Measurements from ENCODE around the gene DMBT1.

DNA sequence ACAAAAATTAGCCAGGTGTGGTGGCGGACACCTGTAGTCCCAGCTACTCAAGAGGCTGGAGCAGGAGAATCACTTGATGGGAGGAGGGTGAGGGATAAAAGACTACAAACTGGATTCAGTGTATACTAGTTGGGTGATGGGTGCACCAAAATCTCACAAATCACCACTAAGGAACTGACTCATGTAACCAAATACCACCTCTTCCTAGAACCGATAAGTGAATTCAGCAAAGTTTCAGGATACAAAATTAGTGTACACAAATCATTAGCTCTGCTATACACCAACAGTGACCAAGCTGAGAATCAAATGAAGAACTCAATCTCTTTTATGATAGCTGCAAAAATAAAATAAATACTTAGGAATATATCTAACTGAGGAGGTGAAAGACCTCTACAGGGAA, 23.0 kb upstream of the DMBT1 start:
- TF ChIP-seq, protein P1, sequence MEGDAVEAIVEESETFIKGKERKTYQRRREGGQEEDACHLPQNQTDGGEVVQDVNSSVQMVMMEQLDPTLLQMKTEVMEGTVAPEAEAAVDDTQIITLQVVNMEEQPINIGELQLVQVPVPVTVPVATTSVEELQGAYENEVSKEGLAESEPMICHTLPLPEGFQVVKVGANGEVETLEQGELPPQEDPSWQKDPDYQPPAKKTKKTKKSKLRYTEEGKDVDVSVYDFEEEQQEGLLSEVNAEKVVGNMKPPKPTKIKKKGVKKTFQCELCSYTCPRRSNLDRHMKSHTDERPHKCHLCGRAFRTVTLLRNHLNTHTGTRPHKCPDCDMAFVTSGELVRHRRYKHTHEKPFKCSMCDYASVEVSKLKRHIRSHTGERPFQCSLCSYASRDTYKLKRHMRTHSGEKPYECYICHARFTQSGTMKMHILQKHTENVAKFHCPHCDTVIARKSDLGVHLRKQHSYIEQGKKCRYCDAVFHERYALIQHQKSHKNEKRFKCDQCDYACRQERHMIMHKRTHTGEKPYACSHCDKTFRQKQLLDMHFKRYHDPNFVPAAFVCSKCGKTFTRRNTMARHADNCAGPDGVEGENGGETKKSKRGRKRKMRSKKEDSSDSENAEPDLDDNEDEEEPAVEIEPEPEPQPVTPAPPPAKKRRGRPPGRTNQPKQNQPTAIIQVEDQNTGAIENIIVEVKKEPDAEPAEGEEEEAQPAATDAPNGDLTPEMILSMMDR (IDR thresholded peaks at IDR 0.05): no peak
- no peak for TF ChIP-seq POLR2A (IDR thresholded peaks at IDR 0.05)

All from right lobe of liver (tissue), 4 donors.